ENCODE results near the gene MKKS.

Gene MKKS

GRCh38 chr20:10433014-10433622, 904 bp downstream of the MKKS start:
- Histone ChIP-seq H2AK5ac (ENCODE audit: low read depth, low read length) (peak overlapping the region; percentile 99), H3K9me3 (replicated peaks in 1 of 2; ENCODE audit: control insufficient read depth in 2 of 2, insufficient read depth in 1 of 2, low read depth in 1 of 2, low read length in 2 of 2) (no peaks in the 10 kb centered on the region), H2BK5ac (ENCODE audit: low read length) (peak overlapping the region; percentile 96), H3K36me3 (replicated peaks in 1 of 2; ENCODE audit: control insufficient read depth in 2 of 2, insufficient read depth in 2 of 2, low read length in 2 of 2) (peaks cover 0 to 7% of the 10 kb centered on the region in 2 donors), H3K18ac (ENCODE audit: low read length) (peak overlapping the region; percentile 98), H4K8ac (ENCODE audit: low read depth, low read length) (peak overlapping the region; percentile 66), H3K9ac (ENCODE audit: low read depth, low read length, poor library complexity) (peak overlapping the region; percentile 99), H3K79me1 (ENCODE audit: low read depth, low read length) (peaks cover 9% of the 10 kb centered on the region), H2AFZ (ENCODE audit: low read length) (peak overlapping the region; percentile 99), H2BK12ac (ENCODE audit: low read length) (no peak overlapping the region), H2BK120ac (ENCODE audit: low read depth, low read length) (peak overlapping the region; percentile 95), H3K4me2 (ENCODE audit: insufficient read depth, low read length, poor library complexity, severe bottlenecking) (peak overlapping the region; percentile 83), H3K4me3 (ENCODE audit: low read length in 2 of 2) (peak overlapping the region; percentile 92 to 94), H3K23ac (ENCODE audit: low read depth, low read length, poor library complexity) (peak overlapping the region; percentile 94), H3K4me1 (ENCODE audit: control insufficient read depth in 2 of 2, insufficient read depth in 1 of 2, low read depth in 1 of 2, low read length in 2 of 2) (peaks cover 0 to 8% of the 10 kb centered on the region in 2 donors), H3K27me3 (ENCODE audit: control insufficient read depth in 3 of 3, insufficient read depth in 3 of 3, low read depth in 1 of 3, low read length in 3 of 3) (no peaks in the 10 kb centered on the region), H3K4ac (ENCODE audit: low read length) (peak overlapping the region; percentile 86), H3K14ac (ENCODE audit: low read length) (peak overlapping the region; percentile 99), H4K91ac (ENCODE audit: low read depth, low read length, poor library complexity) (peak overlapping the region; percentile 80), H3K27ac (replicated peaks; ENCODE audit: low read length) (no peak overlapping the region), H2BK15ac (ENCODE audit: low read length) (peak overlapping the region; percentile 42)
- no peak for DNase-seq (ENCODE audit: low spot score)
- no CpG with 5 or more reads among the region's 30 CpGs for WGBS, 2 donors (ENCODE audit: extremely low coverage in 2 of 2, insufficient read length in 2 of 2, insufficient replicate concordance in 1 of 2)

GRCh38 chr20:10432079-10432478, 1.9 kb downstream of the MKKS start:
- no peak overlapping the region for H3K27ac ChIP-seq (replicated peaks; ENCODE audit: low read length)
- H3K18ac ChIP-seq (ENCODE audit: low read length), result no peak overlapping the region
- peaks cover 9% of the 10 kb centered on the region for H3K79me1 ChIP-seq (ENCODE audit: low read depth, low read length)
- H2BK15ac ChIP-seq (ENCODE audit: low read length), result no peak overlapping the region
- DNase-seq (ENCODE audit: low spot score), result no peak
- no peak overlapping the region for H3K23ac ChIP-seq (ENCODE audit: low read depth, low read length, poor library complexity)
- H2AK5ac ChIP-seq (ENCODE audit: low read depth, low read length), result no peak overlapping the region
- no peak overlapping the region for H4K8ac ChIP-seq (ENCODE audit: low read depth, low read length)
- WGBS, 2 donors (ENCODE audit: extremely low coverage in 2 of 2, insufficient read length in 2 of 2, insufficient replicate concordance in 1 of 2), result no CpG with 5 or more reads among the region's 1 CpG
- peaks cover 0 to 8% of the 10 kb centered on the region in 2 donors for H3K4me1 ChIP-seq (ENCODE audit: control insufficient read depth in 2 of 2, insufficient read depth in 1 of 2, low read depth in 1 of 2, low read length in 2 of 2)
- no peaks in the 10 kb centered on the region for H3K27me3 ChIP-seq (ENCODE audit: control insufficient read depth in 3 of 3, insufficient read depth in 3 of 3, low read depth in 1 of 3, low read length in 3 of 3)
- H3K4ac ChIP-seq (ENCODE audit: low read length), result no peak overlapping the region
- H3K14ac ChIP-seq (ENCODE audit: low read length), result no peak overlapping the region
- H3K9me3 ChIP-seq (replicated peaks in 1 of 2; ENCODE audit: control insufficient read depth in 2 of 2, insufficient read depth in 1 of 2, low read depth in 1 of 2, low read length in 2 of 2), result no peaks in the 10 kb centered on the region
- H2BK120ac ChIP-seq (ENCODE audit: low read depth, low read length), result no peak overlapping the region
- no peak overlapping the region for H3K4me2 ChIP-seq (ENCODE audit: insufficient read depth, low read length, poor library complexity, severe bottlenecking)
- no peak overlapping the region for H2BK12ac ChIP-seq (ENCODE audit: low read length)
- no peak overlapping the region for H2BK5ac ChIP-seq (ENCODE audit: low read length)
- peaks cover 0 to 7% of the 10 kb centered on the region in 2 donors for H3K36me3 ChIP-seq (replicated peaks in 1 of 2; ENCODE audit: control insufficient read depth in 2 of 2, insufficient read depth in 2 of 2, low read length in 2 of 2)
- H3K4me3 ChIP-seq (ENCODE audit: low read length in 2 of 2), result no peak overlapping the region
- H4K91ac ChIP-seq (ENCODE audit: low read depth, low read length, poor library complexity), result no peak overlapping the region
- H3K9ac ChIP-seq (ENCODE audit: low read depth, low read length, poor library complexity), result no peak overlapping the region
- H2AFZ ChIP-seq (ENCODE audit: low read length), result no peak overlapping the region

GRCh38 chr20:10430704-10431103, 3.3 kb downstream of the MKKS start:
- H4K8ac ChIP-seq (ENCODE audit: low read depth, low read length), result no peak overlapping the region
- no peak overlapping the region for H3K14ac ChIP-seq (ENCODE audit: low read length)
- H3K9ac ChIP-seq (ENCODE audit: low read depth, low read length, poor library complexity), result no peak overlapping the region
- no CpG with 5 or more reads among the region's 5 CpGs for WGBS, 2 donors (ENCODE audit: extremely low coverage in 2 of 2, insufficient read length in 2 of 2, insufficient replicate concordance in 1 of 2)
- H3K4ac ChIP-seq (ENCODE audit: low read length), result no peak overlapping the region
- H3K4me1 ChIP-seq (ENCODE audit: control insufficient read depth in 2 of 2, insufficient read depth in 1 of 2, low read depth in 1 of 2, low read length in 2 of 2), result peaks cover 0 to 8% of the 10 kb centered on the region in 2 donors
- no peak overlapping the region for H2AK5ac ChIP-seq (ENCODE audit: low read depth, low read length)
- H4K91ac ChIP-seq (ENCODE audit: low read depth, low read length, poor library complexity), result no peak overlapping the region
- no peak overlapping the region for H2BK5ac ChIP-seq (ENCODE audit: low read length)
- no peaks in the 10 kb centered on the region for H3K27me3 ChIP-seq (ENCODE audit: control insufficient read depth in 3 of 3, insufficient read depth in 3 of 3, low read depth in 1 of 3, low read length in 3 of 3)
- no peak for DNase-seq (ENCODE audit: low spot score)
- peaks cover 3 to 11% of the 10 kb centered on the region in 2 donors for H3K36me3 ChIP-seq (replicated peaks in 1 of 2; ENCODE audit: control insufficient read depth in 2 of 2, insufficient read depth in 2 of 2, low read length in 2 of 2)
- H3K4me3 ChIP-seq (ENCODE audit: low read length in 2 of 2), result no peak overlapping the region
- no peak overlapping the region for H3K4me2 ChIP-seq (ENCODE audit: insufficient read depth, low read length, poor library complexity, severe bottlenecking)
- H3K27ac ChIP-seq (replicated peaks; ENCODE audit: low read length), result no peak overlapping the region
- no peak overlapping the region for H3K23ac ChIP-seq (ENCODE audit: low read depth, low read length, poor library complexity)
- peaks cover 10% of the 10 kb centered on the region for H3K79me1 ChIP-seq (ENCODE audit: low read depth, low read length)
- H3K18ac ChIP-seq (ENCODE audit: low read length), result no peak overlapping the region
- H2BK15ac ChIP-seq (ENCODE audit: low read length), result no peak overlapping the region
- H2BK120ac ChIP-seq (ENCODE audit: low read depth, low read length), result no peak overlapping the region
- H2AFZ ChIP-seq (ENCODE audit: low read length), result no peak overlapping the region
- H3K9me3 ChIP-seq (replicated peaks in 1 of 2; ENCODE audit: control insufficient read depth in 2 of 2, insufficient read depth in 1 of 2, low read depth in 1 of 2, low read length in 2 of 2), result no peaks in the 10 kb centered on the region
- no peak overlapping the region for H2BK12ac ChIP-seq (ENCODE audit: low read length)

GRCh38 chr20:10430000-10430466, 4.0 kb downstream of the MKKS start:
- no peak overlapping the region for H3K4me3 ChIP-seq (ENCODE audit: low read length in 2 of 2)
- no peak for DNase-seq (ENCODE audit: low spot score)
- no peak overlapping the region for H3K14ac ChIP-seq (ENCODE audit: low read length)
- H2BK12ac ChIP-seq (ENCODE audit: low read length), result no peak overlapping the region
- peaks cover 11% of the 10 kb centered on the region for H3K79me1 ChIP-seq (ENCODE audit: low read depth, low read length)
- no peak overlapping the region for H2BK15ac ChIP-seq (ENCODE audit: low read length)
- no peak overlapping the region for H4K91ac ChIP-seq (ENCODE audit: low read depth, low read length, poor library complexity)
- H4K8ac ChIP-seq (ENCODE audit: low read depth, low read length), result no peak overlapping the region
- no peak overlapping the region for H3K4ac ChIP-seq (ENCODE audit: low read length)
- no peak overlapping the region for H3K23ac ChIP-seq (ENCODE audit: low read depth, low read length, poor library complexity)
- H2AFZ ChIP-seq (ENCODE audit: low read length), result no peak overlapping the region
- no peak overlapping the region for H3K18ac ChIP-seq (ENCODE audit: low read length)
- H3K9me3 ChIP-seq (replicated peaks in 1 of 2; ENCODE audit: control insufficient read depth in 2 of 2, insufficient read depth in 1 of 2, low read depth in 1 of 2, low read length in 2 of 2), result no peaks in the 10 kb centered on the region
- no peaks in the 10 kb centered on the region for H3K27me3 ChIP-seq (ENCODE audit: control insufficient read depth in 3 of 3, insufficient read depth in 3 of 3, low read depth in 1 of 3, low read length in 3 of 3)
- no peak overlapping the region for H3K27ac ChIP-seq (replicated peaks; ENCODE audit: low read length)
- H3K9ac ChIP-seq (ENCODE audit: low read depth, low read length, poor library complexity), result no peak overlapping the region
- H2BK5ac ChIP-seq (ENCODE audit: low read length), result no peak overlapping the region
- no peak overlapping the region for H2BK120ac ChIP-seq (ENCODE audit: low read depth, low read length)
- H3K4me1 ChIP-seq (ENCODE audit: control insufficient read depth in 2 of 2, insufficient read depth in 1 of 2, low read depth in 1 of 2, low read length in 2 of 2), result peaks cover 0 to 6% of the 10 kb centered on the region in 2 donors
- H2AK5ac ChIP-seq (ENCODE audit: low read depth, low read length), result no peak overlapping the region
- H3K36me3 ChIP-seq (replicated peaks in 1 of 2; ENCODE audit: control insufficient read depth in 2 of 2, insufficient read depth in 2 of 2, low read length in 2 of 2), result peaks cover 3 to 18% of the 10 kb centered on the region in 2 donors
- no peak overlapping the region for H3K4me2 ChIP-seq (ENCODE audit: insufficient read depth, low read length, poor library complexity, severe bottlenecking)

Data from neuronal stem cell (in vitro differentiated cells).